Keratinocyte (primary cell): ENCODE results near the gene CHD2. TPM values are rescaled to one million over a fixed set of nuclear protein-coding genes. Genes with fewer than 3 reads are reported as not detected.

ENCODE experiments used
- DNase-seq: peaks from one replicate; pipeline ENCODE4 v3.0.0-alpha.2; 2011; ENCODE audit warnings: low read depth, missing footprints, low spot score
- FAIRE-seq: peaks from 2 replicates; lab custom pipeline; 2011; peaks lifted over from hg19 to GRCh38; lab: Jason Lieb, UNC
- H2AFZ ChIP-seq: 2 replicates; pipeline ENCODE4 v1.6.0; 2012; ENCODE audit warnings: low read length, control low read depth, inconsistent platforms; ENCODE audit not compliant: control insufficient read depth
- H3K27ac ChIP-seq: 2 replicates; pipeline ENCODE4 v1.5.1; 2011; ENCODE audit warnings: low read length; ENCODE audit not compliant: control insufficient read depth, insufficient read depth
- H3K27me3 ChIP-seq: 3 replicates; pipeline ENCODE4 v1.6.0; 2011; ENCODE audit warnings: low read length; ENCODE audit not compliant: control insufficient read depth, insufficient read depth; ENCODE audit errors: extremely low read depth
- H3K36me3 ChIP-seq, 2 experiments: 2 replicates in 1 of 2; 3 replicates in 1 of 2; pipeline ENCODE4 v1.5.1; 2011; ENCODE audit warnings: low read length in 2 of 2, mild to moderate bottlenecking in 1 of 2; ENCODE audit not compliant: control insufficient read depth in 2 of 2, insufficient read depth in 2 of 2; ENCODE audit errors: extremely low read depth in 1 of 2
- H3K4me1 ChIP-seq: 3 replicates; pipeline ENCODE4 v1.5.1; 2011; ENCODE audit warnings: low read length; ENCODE audit not compliant: control insufficient read depth, insufficient read depth; ENCODE audit errors: extremely low read depth
- H3K4me2 ChIP-seq: 3 replicates; pipeline ENCODE4 v1.6.0; 2011; ENCODE audit warnings: low read depth, low read length; ENCODE audit not compliant: control insufficient read depth, insufficient read depth; ENCODE audit errors: extremely low read depth
- H3K4me3 ChIP-seq, 3 experiments: fragments of 200-600 bp in 1 of 3; sonication (generic) in 1 of 3; 2 replicates in 2 of 3; 3 replicates in 1 of 3; pipeline ENCODE4 v1.5.1; 2011 to 2016; ENCODE audit warnings: low read length in 3 of 3, mild to moderate bottlenecking in 3 of 3, control low read depth in 2 of 3, inconsistent platforms in 1 of 3, low read depth in 1 of 3, mixed read lengths in 1 of 3, mixed run types in 1 of 3, moderate library complexity in 1 of 3; ENCODE audit not compliant: control insufficient read depth in 2 of 3, insufficient read depth in 2 of 3; ENCODE audit errors: extremely low read depth in 1 of 3
- H3K79me2 ChIP-seq: 2 replicates; pipeline ENCODE4 v1.6.0; 2012; ENCODE audit warnings: low read length; ENCODE audit not compliant: control insufficient read depth, insufficient read depth
- H3K9ac ChIP-seq: 3 replicates; pipeline ENCODE4 v1.6.0; 2011; ENCODE audit warnings: low read length; ENCODE audit not compliant: control insufficient read depth, insufficient read depth; ENCODE audit errors: extremely low read depth
- H3K9me1 ChIP-seq: 3 replicates; pipeline ENCODE4 v1.6.0; 2011; ENCODE audit warnings: low read length; ENCODE audit not compliant: control insufficient read depth, insufficient read depth; ENCODE audit errors: extremely low read depth
- H3K9me3 ChIP-seq: 2 replicates; pipeline ENCODE4 v1.5.1; 2012; ENCODE audit warnings: low read depth, low read length; ENCODE audit not compliant: control insufficient read depth
- H4K20me1 ChIP-seq: 3 replicates; pipeline ENCODE4 v1.6.0; 2011; ENCODE audit warnings: low read length; ENCODE audit not compliant: control insufficient read depth, insufficient read depth; ENCODE audit errors: extremely low read depth
- EZH2 ChIP-seq: IDR thresholded peaks from one replicate; pipeline ENCODE4 v1.6.1; 2012; ENCODE audit warnings: inconsistent platforms, mild to moderate bottlenecking, low read length, moderate library complexity
- dilution Hi-C: fragments of 300-500 bp; cut with MboI; formaldehyde crosslinking; loops from one replicate; pipeline ENCODE4 v1.7.0; 2020; ENCODE audit warnings: low sequenced_read_pairs; ENCODE audit not compliant: extremely low pct_ligation_motif_present
- polyA plus RNA-seq, 5 experiments: library from polyadenylated mRNA; depleted of rRNA in 3 of 5; stranded (reverse) in 3 of 5; stranded (forward) in 1 of 5; unstranded in 1 of 5; fragments of >200 nt; gene quantifications; 1 replicate in 1 of 5; 2 replicates in 3 of 5; 3 replicates in 1 of 5; pipeline versions ENCODE4 v1.2.1 to v1.2.3, GENCODE V29; 2011 to 2012; ENCODE audit warnings: missing spikeins in 2 of 5, low read depth in 1 of 5, low replicate concordance in 1 of 5
- TF ChIP-seq, protein P1 (sequence below), 3 experiments: IDR thresholded peaks in 1 of 3; conservative IDR thresholded peaks in 1 of 3; optimal IDR thresholded peaks in 1 of 3; 2 replicates in 2 of 3; 3 replicates in 1 of 3; pipeline versions ENCODE3 to v1.5.1; 2011; ENCODE audit warnings: low read length in 3 of 3, mild to moderate bottlenecking in 3 of 3, moderate library complexity in 2 of 3, control low read depth in 1 of 3, inconsistent platforms in 1 of 3; ENCODE audit not compliant: insufficient read depth in 2 of 3; ENCODE audit errors: extremely low read depth in 1 of 3

CHD2 gene
- polyA plus RNA-seq, 1 donor (not counting 4 experiments of a cell fraction or from before 2014, with no cell fraction given), result 62.0 TPM

DNA sequence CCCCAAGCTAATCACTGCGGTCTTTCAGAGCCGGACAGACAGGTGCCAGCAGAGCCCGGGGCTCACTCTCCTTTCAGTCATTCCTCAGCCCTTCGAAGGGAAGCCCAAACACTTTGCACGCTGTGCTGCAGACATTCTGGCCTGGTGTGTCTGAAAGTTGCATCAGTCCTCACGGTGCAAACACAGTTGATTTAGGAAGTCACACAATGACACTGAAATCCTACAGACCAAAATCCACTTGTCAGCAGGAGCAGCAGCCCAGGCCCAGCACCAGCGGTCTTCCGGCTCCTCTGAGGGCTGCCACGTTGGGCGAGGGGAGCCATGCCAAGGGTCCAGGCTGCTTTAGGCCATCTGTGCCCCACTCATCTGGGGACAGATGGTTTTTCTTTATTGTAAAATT lies 127.3 kb downstream of the CHD2 start:
- Histone ChIP-seq H3K4me3 (no peak overlapping the region), H2AFZ (no peak overlapping the region), H3K9me3 (no peaks in the 10 kb centered on the region), H3K79me2 (peaks cover 11% of the 10 kb centered on the region), H4K20me1 (peaks cover 17% of the 10 kb centered on the region), H3K27me3 (no peaks in the 10 kb centered on the region), H3K27ac (no peak overlapping the region), H3K4me1 (peaks cover 34% of the 10 kb centered on the region), H3K9me1 (peaks cover 13% of the 10 kb centered on the region), H3K4me2 (no peak overlapping the region), H3K36me3 (peaks cover 28 to 42% of the 10 kb centered on the region in 2 experiments), H3K9ac (peak overlapping the region; percentile 44)
- FAIRE-seq (no peak), DNase-seq (no peak)
- dilution Hi-C loops, result no loop called here
- TF ChIP-seq, protein P1, sequence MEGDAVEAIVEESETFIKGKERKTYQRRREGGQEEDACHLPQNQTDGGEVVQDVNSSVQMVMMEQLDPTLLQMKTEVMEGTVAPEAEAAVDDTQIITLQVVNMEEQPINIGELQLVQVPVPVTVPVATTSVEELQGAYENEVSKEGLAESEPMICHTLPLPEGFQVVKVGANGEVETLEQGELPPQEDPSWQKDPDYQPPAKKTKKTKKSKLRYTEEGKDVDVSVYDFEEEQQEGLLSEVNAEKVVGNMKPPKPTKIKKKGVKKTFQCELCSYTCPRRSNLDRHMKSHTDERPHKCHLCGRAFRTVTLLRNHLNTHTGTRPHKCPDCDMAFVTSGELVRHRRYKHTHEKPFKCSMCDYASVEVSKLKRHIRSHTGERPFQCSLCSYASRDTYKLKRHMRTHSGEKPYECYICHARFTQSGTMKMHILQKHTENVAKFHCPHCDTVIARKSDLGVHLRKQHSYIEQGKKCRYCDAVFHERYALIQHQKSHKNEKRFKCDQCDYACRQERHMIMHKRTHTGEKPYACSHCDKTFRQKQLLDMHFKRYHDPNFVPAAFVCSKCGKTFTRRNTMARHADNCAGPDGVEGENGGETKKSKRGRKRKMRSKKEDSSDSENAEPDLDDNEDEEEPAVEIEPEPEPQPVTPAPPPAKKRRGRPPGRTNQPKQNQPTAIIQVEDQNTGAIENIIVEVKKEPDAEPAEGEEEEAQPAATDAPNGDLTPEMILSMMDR (optimal IDR thresholded peaks at IDR 0.05 in 1 of 3, IDR thresholded peaks at IDR 0.05 in 1 of 3, conservative IDR thresholded peaks at IDR 0.05 in 1 of 3; ENCODE audit: extremely low read depth in 1 of 3, insufficient read depth in 2 of 3, low read length in 3 of 3), result no peak
- TF ChIP-seq EZH2, result no peak

DNA sequence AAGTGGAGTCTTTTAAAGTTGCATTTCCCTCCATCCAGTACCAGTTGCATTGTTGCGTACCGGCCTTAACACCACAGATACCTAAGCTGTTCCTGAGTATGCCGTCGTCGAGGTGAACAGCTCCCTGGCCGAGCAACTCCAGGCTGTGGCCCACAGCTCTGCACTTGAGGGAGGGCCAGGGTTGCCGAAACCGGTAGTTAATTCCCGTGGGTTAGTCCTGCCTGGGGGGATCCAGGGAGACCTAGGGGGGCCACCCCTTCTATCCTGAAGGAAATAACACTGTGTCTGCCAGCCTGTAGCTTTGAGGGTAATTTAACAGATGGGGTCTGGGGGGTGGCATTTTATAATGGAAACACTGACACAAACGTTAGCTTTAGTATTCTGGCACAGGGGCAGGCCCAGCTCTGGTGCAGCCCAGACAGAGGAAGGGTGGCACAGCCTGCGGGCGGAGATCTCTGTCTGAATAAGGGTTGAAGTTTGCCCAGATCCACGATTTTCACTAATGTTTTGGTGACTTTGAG lies 128.0 kb downstream of the CHD2 start:
- Histone ChIP-seq H3K79me2 (peaks cover 9% of the 10 kb centered on the region), H2AFZ (no peak overlapping the region), H4K20me1 (peaks cover 14% of the 10 kb centered on the region), H3K4me3 (no peak overlapping the region), H3K36me3 (peaks cover 24 to 38% of the 10 kb centered on the region in 2 experiments), H3K9ac (peak overlapping the region; percentile 58), H3K9me1 (peaks cover 13% of the 10 kb centered on the region), H3K4me2 (peak overlapping the region; percentile 43), H3K27me3 (no peaks in the 10 kb centered on the region), H3K9me3 (no peaks in the 10 kb centered on the region), H3K4me1 (peaks cover 34% of the 10 kb centered on the region), H3K27ac (peak overlapping the region; percentile 69)
- TF ChIP-seq EZH2, result no peak
- TF ChIP-seq, protein P1 (optimal IDR thresholded peaks at IDR 0.05 in 1 of 3, IDR thresholded peaks at IDR 0.05 in 1 of 3, conservative IDR thresholded peaks at IDR 0.05 in 1 of 3; ENCODE audit: extremely low read depth in 1 of 3, insufficient read depth in 2 of 3, low read length in 3 of 3), result no peak
- DNase-seq (no peak), FAIRE-seq (no peak)
- dilution Hi-C loops, result no loop called here
